RWPE2 (cell line): ENCODE data around the gene ROR2.

Experiments
- ATAC-seq: fragments of 200-7000 bp; cut with Tn5 transposase; 3 replicates; pipeline ENCODE4 v1.9.1; 2021; ENCODE audit warnings: low read depth
- DNase-seq: peaks from one replicate; pipeline ENCODE4 v3.0.0-alpha.2; 2020; ENCODE audit warnings: low spot score
- H3K27ac ChIP-seq: fragments of 450-650 bp; 2 replicates; pipeline ENCODE4 v1.5.1; 2017; ENCODE audit warnings: mild to moderate bottlenecking; ENCODE audit not compliant: poor library complexity, severe bottlenecking
- H3K27me3 ChIP-seq: fragments of 250-450 bp; sonication (Bioruptor Pico); 2 replicates; pipeline ENCODE4 v1.5.1; 2021; ENCODE audit warnings: mild to moderate bottlenecking, moderate library complexity; ENCODE audit not compliant: insufficient read depth, poor library complexity, severe bottlenecking
- H3K36me3 ChIP-seq: fragments of 250-450 bp; sonication (Bioruptor Pico); 2 replicates; pipeline ENCODE4 v1.5.1; 2020; ENCODE audit warnings: low read depth, mild to moderate bottlenecking, moderate library complexity
- H3K4me1 ChIP-seq: fragments of 250-450 bp; sonication (Bioruptor Pico); 2 replicates; pipeline ENCODE4 v1.5.1; 2021; ENCODE audit warnings: mild to moderate bottlenecking, moderate library complexity; ENCODE audit not compliant: insufficient read depth, poor library complexity, severe bottlenecking
- H3K4me3 ChIP-seq: fragments of 250-450 bp; sonication (Bioruptor Pico); 2 replicates; pipeline ENCODE4 v1.5.1; 2021; ENCODE audit warnings: mild to moderate bottlenecking, moderate library complexity; ENCODE audit not compliant: severe bottlenecking
- H3K9me3 ChIP-seq: fragments of 250-450 bp; sonication (Bioruptor Pico); 2 replicates; pipeline ENCODE4 v1.5.1; 2021; ENCODE audit warnings: mild to moderate bottlenecking, moderate library complexity; ENCODE audit not compliant: severe bottlenecking
- CTCF ChIP-seq: fragments of 450-650 bp; IDR thresholded peaks from one replicate; pipeline ENCODE4 v1.5.1; 2017; ENCODE audit warnings: mild to moderate bottlenecking, moderate library complexity; ENCODE audit not compliant: poor library complexity, severe bottlenecking

Gene ROR2

GRCh38 chr9:91680998-91681397, 269.0 kb downstream of the ROR2 start:
- ATAC-seq = no peak
- DNase-seq = no peak

GRCh38 chr9:91680106-91680505, 269.9 kb downstream of the ROR2 start:
- DNase-seq (no peak), ATAC-seq (no peak)
- peaks cover 3% of the 10 kb centered on the region for H3K4me1 ChIP-seq
- H3K9me3 ChIP-seq = no peaks in the 10 kb centered on the region
- no peaks in the 10 kb centered on the region for H3K27me3 ChIP-seq
- H3K4me3 ChIP-seq = no peak overlapping the region
- no peak overlapping the region for H3K27ac ChIP-seq
- TF ChIP-seq CTCF = no peak
- H3K36me3 ChIP-seq = no peaks in the 10 kb centered on the region

More at GRCh38 chr9:91680998-91681397, 269.0 kb downstream of the ROR2 start:
- Histone ChIP-seq H3K4me1 (peaks cover 3% of the 10 kb centered on the region), H3K36me3 (no peaks in the 10 kb centered on the region), H3K9me3 (no peaks in the 10 kb centered on the region), H3K27me3 (no peaks in the 10 kb centered on the region), H3K27ac (no peak overlapping the region), H3K4me3 (no peak overlapping the region)
- TF ChIP-seq CTCF = no peak

- TF ChIP-seq CTCF = no peak
- Histone ChIP-seq H3K4me3 (no peak overlapping the region), H3K9me3 (no peaks in the 10 kb centered on the region), H3K4me1 (peaks cover 3% of the 10 kb centered on the region), H3K27ac (no peak overlapping the region), H3K27me3 (no peaks in the 10 kb centered on the region), H3K36me3 (no peaks in the 10 kb centered on the region)
- no peak for ATAC-seq
- DNase-seq = no peak
Measured at GRCh38 chr9:91678807-91679580, 271.0 kb downstream of the ROR2 start.

GRCh38 chr9:91677822-91678436, 272.1 kb downstream of the ROR2 start:
- Histone ChIP-seq H3K27ac (no peak overlapping the region), H3K27me3 (peaks cover 2% of the 10 kb centered on the region), H3K4me3 (no peak overlapping the region), H3K9me3 (no peaks in the 10 kb centered on the region), H3K36me3 (no peaks in the 10 kb centered on the region), H3K4me1 (peaks cover 3% of the 10 kb centered on the region)
- ATAC-seq (no peak), DNase-seq (no peak)
- TF ChIP-seq CTCF = no peak

GRCh38 chr9:91677331-91677730, 272.7 kb downstream of the ROR2 start:
- Histone ChIP-seq H3K4me3 (no peak overlapping the region), H3K27ac (no peak overlapping the region), H3K4me1 (peaks cover 3% of the 10 kb centered on the region), H3K27me3 (peaks cover 2% of the 10 kb centered on the region), H3K9me3 (no peaks in the 10 kb centered on the region), H3K36me3 (no peaks in the 10 kb centered on the region)
- no peak for TF ChIP-seq CTCF
- ATAC-seq (no peak), DNase-seq (no peak)
